Left lung (tissue), 10 donors: ENCODE results near the gene ZNF79. TPM values are rescaled to one million over a fixed set of nuclear protein-coding genes. Genes with fewer than 3 reads are reported as not detected.

ENCODE experiments used
- ATAC-seq: fragments of 200-7000 bp; cut with Tn5 transposase; one replicate; pipeline ENCODE4 v1.9.1; 2020; ENCODE audit warnings: moderate library complexity
- DNase-seq, 4 donors: peaks; one replicate each; pipeline ENCODE4 v3.0.0-alpha.2; 2013 to 2020
- H3K27ac ChIP-seq, 2 donors: fragments of 200-600 bp; sonication (generic) in 1 of 2; one replicate each; pipeline versions ENCODE4 v1.5.0 to v1.8.0; 2020 to 2021
- H3K27me3 ChIP-seq, 2 donors: fragments of 200-600 bp; sonication (generic) in 1 of 2; one replicate each; pipeline versions ENCODE4 v1.5.0 to v1.8.0; 2020 to 2021
- H3K36me3 ChIP-seq, 2 donors: fragments of 200-600 bp; sonication (generic) in 1 of 2; one replicate each; pipeline versions ENCODE4 v1.5.0 to v1.8.0; 2020 to 2021
- H3K4me1 ChIP-seq, 2 donors: fragments of 200-600 bp; one replicate each; pipeline ENCODE4 v1.8.0; 2021
- H3K4me3 ChIP-seq, 2 donors: fragments of 200-600 bp; sonication (generic) in 1 of 2; one replicate each; pipeline versions ENCODE4 v1.5.0 to v1.8.0; 2020 to 2021; ENCODE audit warnings: mild to moderate bottlenecking in 1 of 2
- H3K9me3 ChIP-seq, 2 donors: fragments of 200-600 bp; sonication (generic) in 1 of 2; one replicate each; pipeline versions ENCODE4 v1.5.0 to v1.8.0; 2020 to 2021
- CTCF ChIP-seq, 2 donors: fragments of 200-600 bp; sonication (generic) in 1 of 2; IDR thresholded peaks; one replicate each; pipeline versions ENCODE4 v1.5.0 to v1.8.0; 2021; ENCODE audit warnings: antibody characterized with exemption in 2 of 2
- intact Hi-C, 2 donors: fragments of 100-400 bp; cut with DNase I; formaldehyde crosslinking; loops; one replicate each; pipeline versions ENCODE4 v1.11.2 to v1.14.2; 2022
- polyA plus RNA-seq, 6 donors: library from polyadenylated mRNA; unstranded; fragments of 120-200 nt; gene quantifications; one replicate each; pipeline ENCODE4 v1.2.1, GENCODE V29; 2013; ENCODE audit not compliant: insufficient read length in 6 of 6
- total RNA-seq, 2 donors: library from RNA; stranded (reverse); fragmentation: NEBNext Ultra II Directional; extraction: Animal tissue kit (Norgen Biotek cat#: 25700); gene quantifications; one replicate each; pipeline ENCODE4 v1.2.1, GENCODE V29; 2021
- donor health status: DM: no; HTN: yes; CAD: no.
- donor health status: DM: no; HTN: no; CAD: no.

Gene ZNF79
- total and polyA plus RNA-seq, 8 donors = 6.2 to 9.0 (median 6.5) TPM

- no peak overlapping the region for H3K27ac ChIP-seq
- no peaks in the 10 kb centered on the region for H3K27me3 ChIP-seq
- intact Hi-C loops = no loop called here
- H3K4me1 ChIP-seq = peaks cover 0 to 8% of the 10 kb centered on the region in 2 donors
- TF ChIP-seq CTCF (IDR thresholded peaks at IDR 0.05) = no peak
- DNase-seq = peak in 1 of 4 donors; percentile 37
- H3K4me3 ChIP-seq = no peak overlapping the region
- no peaks in the 10 kb centered on the region for H3K9me3 ChIP-seq
- ATAC-seq = no peak
- peaks cover 0 to 32% of the 10 kb centered on the region in 2 donors for H3K36me3 ChIP-seq
Observed at GRCh38 chr9:127406799-127407491, 17.2 kb upstream of the ZNF79 start.

- intact Hi-C loops = no loop called here
- H3K36me3 ChIP-seq = peaks cover 0 to 32% of the 10 kb centered on the region in 2 donors
- H3K9me3 ChIP-seq = no peaks in the 10 kb centered on the region
- H3K4me3 ChIP-seq = no peak overlapping the region
- H3K4me1 ChIP-seq = peaks cover 0 to 8% of the 10 kb centered on the region in 2 donors
- no peak for TF ChIP-seq CTCF (IDR thresholded peaks at IDR 0.05)
- H3K27ac ChIP-seq = no peak overlapping the region
- no peak for DNase-seq
- no peak for ATAC-seq
- no peaks in the 10 kb centered on the region for H3K27me3 ChIP-seq
Observed at GRCh38 chr9:127407492-127407843, 16.7 kb upstream of the ZNF79 start.

- DNase-seq (no peak), ATAC-seq (peak; percentile 52)
- no peaks in the 10 kb centered on the region for H3K9me3 ChIP-seq
- TF ChIP-seq CTCF (IDR thresholded peaks at IDR 0.05) = no peak
- intact Hi-C loops = no loop called here
- peaks cover 0 to 6% of the 10 kb centered on the region in 2 donors for H3K36me3 ChIP-seq
- H3K4me3 ChIP-seq = no peak overlapping the region
- peak overlapping the region; percentile 53 to 63 for H3K27ac ChIP-seq
- no peaks in the 10 kb centered on the region for H3K27me3 ChIP-seq
- peaks cover 0 to 8% of the 10 kb centered on the region in 2 donors for H3K4me1 ChIP-seq
Observed at GRCh38 chr9:127411122-127411521, 13.1 kb upstream of the ZNF79 start.

- Histone ChIP-seq H3K27ac (no peak overlapping the region), H3K27me3 (no peaks in the 10 kb centered on the region), H3K4me3 (no peak overlapping the region), H3K4me1 (peaks cover 0 to 8% of the 10 kb centered on the region in 2 donors), H3K36me3 (no peaks in the 10 kb centered on the region), H3K9me3 (no peaks in the 10 kb centered on the region)
- ATAC-seq (no peak), DNase-seq (no peak)
- no peak for TF ChIP-seq CTCF (IDR thresholded peaks at IDR 0.05)
- intact Hi-C loops = no loop called here
Observed at GRCh38 chr9:127415141-127415540, 9.0 kb upstream of the ZNF79 start.

- H3K27me3 ChIP-seq = no peaks in the 10 kb centered on the region
- H3K27ac ChIP-seq = no peak overlapping the region
- no peak overlapping the region for H3K4me3 ChIP-seq
- TF ChIP-seq CTCF (IDR thresholded peaks at IDR 0.05) = no peak
- no peak for DNase-seq
- no peaks in the 10 kb centered on the region for H3K9me3 ChIP-seq
- H3K4me1 ChIP-seq = peaks cover 0 to 4% of the 10 kb centered on the region in 2 donors
- no peaks in the 10 kb centered on the region for H3K36me3 ChIP-seq
- intact Hi-C loops = no loop called here
- ATAC-seq = no peak
Observed at GRCh38 chr9:127415657-127416056, 8.5 kb upstream of the ZNF79 start.
